CD4-positive, alpha-beta T cell treated with Interleukin-12 subunit alpha and Interleukin-12 subunit beta, for 1 hour (primary cell): ENCODE data around the gene USP40.

Source experiments
- DNase-seq: peaks from one replicate; pipeline ENCODE4 v3.0.0-alpha.2; 2020

Gene USP40

DNA sequence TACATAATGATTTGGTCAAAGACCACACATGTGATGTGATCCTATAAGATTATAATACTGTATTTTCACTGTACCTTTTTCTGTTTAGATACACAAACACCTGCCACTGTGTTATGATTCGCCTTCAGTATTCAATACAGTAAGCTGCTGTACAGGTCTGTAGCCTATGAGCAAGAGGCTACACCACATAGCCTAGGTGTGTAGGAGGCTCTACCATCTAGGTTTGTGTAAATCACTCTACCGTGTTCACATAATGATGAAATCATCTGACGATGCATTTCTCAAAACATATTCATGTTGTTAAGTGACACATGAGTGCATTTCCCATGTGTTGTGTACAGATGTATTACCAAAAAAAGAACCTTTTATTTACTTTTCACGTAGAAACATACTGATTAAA is 74.5 kb downstream of the USP40 start:
- no peak for DNase-seq

DNA sequence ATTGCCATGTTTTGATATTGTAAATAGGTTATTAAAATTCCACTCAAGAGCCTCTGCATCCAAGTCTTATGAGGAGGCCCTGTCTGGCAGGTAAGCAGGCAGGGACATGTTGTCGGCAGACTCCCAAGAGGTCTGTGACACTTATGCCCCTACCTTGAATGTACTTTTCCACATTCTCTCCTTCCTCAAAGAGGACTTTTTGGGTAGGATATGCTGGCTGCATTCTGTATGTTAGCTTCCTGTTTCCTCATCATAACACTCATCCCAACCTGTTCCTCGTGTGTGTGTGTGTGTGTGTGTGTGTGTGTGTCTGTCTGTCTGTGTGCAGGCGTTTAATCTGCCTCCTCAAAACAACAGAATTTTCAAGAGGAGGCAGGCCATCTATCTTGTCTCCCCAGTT is 75.3 kb downstream of the USP40 start:
- no peak for DNase-seq

DNA sequence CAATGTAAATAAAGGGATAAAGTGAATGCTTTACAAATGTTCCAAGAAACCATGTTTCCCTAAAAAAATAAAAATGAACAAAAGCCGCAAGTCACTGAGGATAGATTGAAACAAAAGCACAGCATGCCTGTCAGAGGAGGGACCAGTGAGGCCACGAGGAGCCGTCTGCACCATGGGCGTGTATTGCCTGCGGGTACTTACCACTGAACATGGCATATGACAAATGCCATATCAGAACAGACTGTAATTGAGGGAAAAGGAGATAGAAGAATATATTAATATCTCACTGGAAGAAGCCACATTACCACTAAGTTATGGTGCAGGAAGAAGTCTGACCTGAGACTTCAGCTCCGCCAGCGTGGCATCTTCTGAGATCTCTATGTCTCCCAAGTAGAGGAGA is 75.8 kb downstream of the USP40 start:
- no peak for DNase-seq

DNA sequence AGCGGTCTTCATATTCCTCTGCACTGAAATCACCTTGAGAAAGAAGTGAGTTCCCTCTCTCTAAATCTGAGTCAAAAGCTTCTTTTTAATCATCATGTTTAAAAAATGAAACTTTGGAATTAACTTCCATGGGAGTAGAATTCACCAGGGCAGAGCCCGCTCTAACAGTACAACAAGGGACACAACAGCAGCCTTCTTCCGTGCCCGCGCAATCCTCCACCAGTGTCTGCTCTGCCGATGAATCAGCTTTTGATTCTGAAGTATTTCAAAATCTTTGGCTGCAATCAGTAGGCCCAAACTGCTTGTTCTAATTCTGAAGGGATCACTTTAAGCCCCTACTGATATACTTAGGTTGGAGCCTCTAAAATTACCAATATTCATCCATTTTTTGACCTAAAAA is 76.9 kb downstream of the USP40 start:
- DNase-seq: no peak

DNA sequence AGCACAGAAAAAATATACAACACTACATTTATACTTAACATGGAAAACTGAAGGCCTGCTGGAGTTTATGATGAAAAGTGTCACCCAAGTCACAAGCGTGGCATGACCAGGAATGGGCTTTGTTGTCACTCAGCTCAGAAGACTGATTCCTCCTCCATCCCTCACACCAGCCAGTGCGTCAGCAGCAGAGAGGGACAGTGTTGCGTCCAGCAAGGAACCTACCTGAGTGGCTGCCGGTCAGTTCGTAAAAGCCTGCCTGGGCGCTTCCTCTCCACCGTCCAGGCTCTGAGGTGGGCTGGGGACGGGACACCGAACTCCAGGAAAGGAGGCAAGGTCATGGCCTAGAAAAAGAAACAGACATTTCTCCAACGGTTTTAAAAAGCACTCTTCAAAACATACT is 77.4 kb downstream of the USP40 start:
- DNase-seq: no peak

DNA sequence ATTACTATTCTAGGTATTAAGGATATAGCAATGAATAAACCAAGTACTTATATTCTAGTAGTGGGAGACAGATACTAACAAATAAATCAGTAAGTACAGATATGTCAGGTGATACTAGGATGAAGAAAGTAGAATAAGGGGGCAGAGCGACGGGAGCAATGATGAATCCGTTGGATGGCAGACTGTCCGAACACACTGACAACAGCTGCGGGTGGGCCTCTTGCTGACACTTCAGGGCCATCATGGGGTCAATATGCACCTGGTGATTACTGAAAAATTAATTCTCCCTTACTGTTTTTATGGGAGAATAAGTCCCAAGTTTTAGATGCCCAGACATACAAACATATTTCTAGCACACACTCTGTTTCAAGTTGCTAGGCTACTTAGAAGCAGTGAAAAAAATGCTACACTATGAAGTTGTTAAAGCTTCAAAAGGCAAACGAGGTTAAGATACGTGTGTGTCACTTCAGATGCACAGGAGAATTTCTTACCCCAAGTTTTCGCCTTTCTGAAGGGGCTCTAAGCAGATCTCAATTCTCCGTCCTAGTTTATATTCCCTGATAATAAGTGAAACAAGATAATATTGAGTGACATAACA is 78.7 kb downstream of the USP40 start:
- no peak for DNase-seq

DNA sequence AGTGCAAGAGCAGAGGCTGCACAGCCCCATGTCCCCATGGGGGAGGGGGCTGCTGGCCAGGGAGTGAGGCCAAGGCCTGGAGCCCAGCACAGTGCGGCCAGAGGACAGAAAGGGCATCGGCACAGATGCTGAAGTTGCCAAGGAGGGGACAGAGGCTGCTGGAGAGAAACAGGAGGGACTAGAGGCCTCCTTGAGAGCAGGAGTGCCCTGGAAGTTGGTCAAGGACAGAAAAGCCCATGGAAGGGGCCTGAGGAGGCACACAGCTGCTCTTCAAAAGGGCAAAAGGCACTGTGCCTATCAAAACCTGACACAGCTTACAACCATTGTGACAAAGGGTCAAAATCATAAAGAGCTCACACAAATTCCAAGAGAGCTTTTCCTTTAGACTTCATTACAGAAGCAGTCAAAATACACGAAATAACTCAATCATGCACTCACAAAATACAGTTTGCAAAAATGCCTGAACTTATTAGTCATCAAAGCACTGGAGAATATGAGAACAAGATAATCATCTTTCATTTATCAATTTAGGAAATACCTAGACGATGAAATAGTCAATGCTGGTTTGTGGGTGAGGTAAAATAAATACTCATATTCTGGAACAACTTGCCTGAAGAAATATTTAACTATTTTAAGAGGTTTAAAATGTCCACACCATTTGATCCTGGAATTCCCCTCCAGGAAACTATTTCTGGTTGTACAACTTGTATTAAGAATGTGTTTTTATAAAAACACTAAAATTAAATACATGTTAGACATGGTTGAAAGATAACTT is 79.6 kb downstream of the USP40 start:
- no peak for DNase-seq

DNA sequence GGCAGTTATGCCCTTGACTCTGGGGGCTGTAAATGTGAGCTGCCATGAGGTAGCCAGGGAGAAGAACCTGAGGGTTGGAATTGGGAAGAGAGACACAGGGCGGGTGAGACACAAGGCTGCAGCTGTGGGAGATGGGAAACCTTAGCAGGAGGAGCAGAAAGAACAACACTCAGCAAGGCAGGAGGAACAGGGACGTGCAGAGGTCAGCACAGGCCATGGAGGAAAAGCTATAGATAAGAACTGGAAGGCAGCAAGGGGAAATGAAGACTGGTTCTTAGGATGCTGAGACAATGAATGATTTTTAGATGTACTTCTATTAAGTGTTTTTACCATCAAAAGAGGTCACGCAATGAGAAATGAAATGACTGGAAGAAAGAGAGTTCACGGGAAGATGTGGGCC is 80.2 kb downstream of the USP40 start:
- no peak for DNase-seq

DNA sequence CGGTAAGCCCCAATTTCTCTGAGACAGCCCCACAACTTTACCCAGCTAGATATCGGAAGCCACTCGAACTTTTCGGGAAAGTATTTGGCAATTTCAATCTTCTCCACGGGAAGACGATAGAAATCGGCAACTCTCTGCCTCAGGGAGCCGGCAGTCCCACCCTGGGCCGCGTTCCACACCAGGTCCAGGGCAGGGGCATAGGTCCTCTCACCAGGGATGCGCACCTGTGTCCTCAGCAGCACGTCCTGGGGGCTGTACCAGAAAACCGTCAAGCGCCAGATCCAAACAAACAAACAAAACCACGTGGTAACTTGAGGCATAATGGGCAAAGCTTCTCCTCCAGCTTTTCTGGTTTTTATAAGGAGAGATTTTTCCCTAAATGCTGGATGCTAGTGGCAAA is 80.9 kb downstream of the USP40 start:
- DNase-seq: no peak

DNA sequence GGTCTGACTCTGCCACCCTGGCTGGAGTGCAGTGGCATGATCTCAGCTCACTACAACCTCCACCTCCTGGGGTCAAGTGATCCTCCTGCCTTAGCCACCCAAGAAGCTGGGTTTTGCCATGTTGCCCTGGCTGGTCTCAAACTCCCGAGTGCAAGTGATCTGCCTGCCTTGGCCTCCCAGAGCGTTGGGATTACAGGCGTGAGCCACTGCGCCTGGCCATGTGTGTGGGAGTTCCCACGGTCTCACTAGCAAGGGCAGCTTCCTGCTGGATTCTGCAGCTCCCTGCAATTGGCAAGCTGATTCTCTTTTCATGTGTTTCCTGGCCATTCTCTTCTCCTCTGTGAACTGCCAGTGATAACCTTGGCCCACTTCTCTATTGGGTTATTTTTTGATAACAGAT is 84.0 kb downstream of the USP40 start:
- no peak for DNase-seq

DNA sequence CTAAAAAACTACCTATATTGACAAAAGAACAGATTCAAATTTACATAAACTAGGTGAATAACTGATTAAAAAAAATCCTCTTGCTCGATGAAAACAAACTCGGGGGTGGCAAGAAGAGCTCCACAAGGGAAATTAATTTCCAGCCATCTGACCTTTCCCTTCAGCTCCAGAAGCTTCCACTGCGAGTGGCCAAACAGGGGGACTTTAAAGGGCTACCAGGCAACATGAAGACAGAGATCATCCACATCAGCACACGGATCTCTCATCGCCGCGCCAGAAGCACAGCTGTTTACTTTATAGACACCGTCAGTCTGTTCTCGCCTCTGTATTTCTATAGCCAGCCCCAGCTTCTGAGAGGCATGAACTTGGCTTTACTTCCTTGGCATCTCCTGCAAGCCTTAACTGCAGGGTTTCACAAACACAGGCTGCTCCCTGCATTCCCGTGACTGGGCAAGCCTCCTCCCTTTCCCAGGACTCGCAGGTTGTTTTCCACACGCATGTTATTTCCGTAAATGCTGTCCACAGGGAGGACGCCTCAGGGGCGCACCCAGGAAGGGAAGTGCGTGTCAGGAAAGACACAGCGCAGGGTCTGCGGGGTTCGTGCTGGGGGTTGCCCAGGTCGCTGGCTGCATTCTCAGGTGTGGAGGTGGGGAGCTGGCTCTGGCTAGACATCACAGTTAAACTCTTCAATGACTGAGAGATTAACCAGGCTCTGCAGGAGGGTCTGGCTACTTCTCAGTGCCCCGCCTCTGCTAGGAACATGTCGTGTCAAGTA is 85.0 kb downstream of the USP40 start:
- no peak for DNase-seq

DNA sequence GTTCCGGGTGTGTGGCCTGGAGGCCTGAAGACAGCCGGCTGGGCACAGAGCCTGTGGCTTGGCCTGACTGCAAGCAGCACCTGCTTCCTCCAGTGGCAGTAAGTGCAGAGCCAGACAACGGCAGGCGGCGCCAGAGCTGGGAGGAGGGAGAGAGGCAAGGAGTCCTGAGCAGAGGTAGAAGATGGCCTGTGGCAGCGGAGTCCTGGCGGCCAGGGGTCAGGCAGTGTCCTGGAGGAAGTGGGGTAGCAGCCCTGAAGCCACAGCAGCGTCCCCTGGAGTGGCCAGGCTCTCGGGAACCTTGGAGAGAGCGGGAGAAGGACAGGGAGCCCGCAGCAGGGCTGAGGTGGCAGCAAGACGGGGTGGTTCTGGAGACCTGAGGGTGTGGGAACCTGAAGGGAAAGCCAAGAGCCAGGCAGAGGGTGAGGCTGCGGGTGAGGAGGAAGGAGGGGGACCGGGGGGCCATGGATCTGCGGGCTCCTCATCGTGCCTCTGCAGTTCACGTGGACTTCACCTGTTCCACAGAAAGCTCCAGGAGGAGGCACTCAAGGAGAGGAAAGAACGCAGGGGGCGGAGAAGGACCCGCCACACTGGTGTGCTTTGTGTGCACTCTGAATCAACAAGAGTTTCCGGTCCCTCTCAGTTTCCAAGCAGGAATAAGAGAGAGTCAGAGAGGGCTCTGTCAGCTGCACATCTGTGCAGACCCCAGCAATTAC is 85.9 kb downstream of the USP40 start:
- no peak for DNase-seq

DNA sequence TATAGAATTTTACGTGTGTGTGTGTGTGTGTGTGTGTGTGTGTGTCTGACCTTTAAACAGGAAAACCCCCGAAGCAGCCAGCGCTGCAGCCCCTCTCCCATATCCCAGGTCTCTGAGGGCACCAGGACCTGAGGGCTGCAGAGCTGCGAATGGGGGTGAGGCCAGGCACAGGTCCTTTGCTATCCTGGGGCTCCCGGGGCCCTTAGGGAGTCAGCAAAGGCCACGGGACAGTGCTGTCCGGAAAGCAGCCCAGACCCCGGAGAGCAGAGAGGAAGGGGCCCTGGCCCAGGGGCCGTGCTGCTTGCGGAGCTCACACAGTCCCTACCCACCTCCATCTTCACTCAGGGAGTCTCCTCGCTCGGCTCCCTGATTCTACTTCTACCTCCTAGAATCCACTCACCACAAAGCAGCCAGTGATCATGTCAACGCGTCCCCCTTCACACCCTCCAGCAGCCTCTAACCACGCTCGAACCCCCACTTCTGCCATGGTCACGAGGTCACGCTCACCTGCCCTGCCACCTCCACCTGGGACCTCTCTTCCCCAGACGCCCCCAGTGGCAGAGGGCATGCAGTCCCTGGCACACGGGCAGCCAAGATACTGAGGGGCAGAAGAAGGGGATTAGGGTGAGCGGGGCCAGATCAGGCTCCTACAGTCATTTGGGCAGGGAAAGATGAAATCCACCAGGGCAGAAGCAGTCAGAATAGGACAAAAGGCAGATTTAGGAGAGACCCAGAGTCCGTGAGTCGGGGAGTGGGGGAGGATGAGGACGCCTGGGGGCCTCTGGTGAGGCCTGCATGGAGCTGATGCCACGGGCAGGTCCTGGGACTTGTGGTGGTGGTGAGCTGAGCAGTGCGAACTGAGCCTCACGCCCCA is 86.7 kb downstream of the USP40 start:
- no peak for DNase-seq

DNA sequence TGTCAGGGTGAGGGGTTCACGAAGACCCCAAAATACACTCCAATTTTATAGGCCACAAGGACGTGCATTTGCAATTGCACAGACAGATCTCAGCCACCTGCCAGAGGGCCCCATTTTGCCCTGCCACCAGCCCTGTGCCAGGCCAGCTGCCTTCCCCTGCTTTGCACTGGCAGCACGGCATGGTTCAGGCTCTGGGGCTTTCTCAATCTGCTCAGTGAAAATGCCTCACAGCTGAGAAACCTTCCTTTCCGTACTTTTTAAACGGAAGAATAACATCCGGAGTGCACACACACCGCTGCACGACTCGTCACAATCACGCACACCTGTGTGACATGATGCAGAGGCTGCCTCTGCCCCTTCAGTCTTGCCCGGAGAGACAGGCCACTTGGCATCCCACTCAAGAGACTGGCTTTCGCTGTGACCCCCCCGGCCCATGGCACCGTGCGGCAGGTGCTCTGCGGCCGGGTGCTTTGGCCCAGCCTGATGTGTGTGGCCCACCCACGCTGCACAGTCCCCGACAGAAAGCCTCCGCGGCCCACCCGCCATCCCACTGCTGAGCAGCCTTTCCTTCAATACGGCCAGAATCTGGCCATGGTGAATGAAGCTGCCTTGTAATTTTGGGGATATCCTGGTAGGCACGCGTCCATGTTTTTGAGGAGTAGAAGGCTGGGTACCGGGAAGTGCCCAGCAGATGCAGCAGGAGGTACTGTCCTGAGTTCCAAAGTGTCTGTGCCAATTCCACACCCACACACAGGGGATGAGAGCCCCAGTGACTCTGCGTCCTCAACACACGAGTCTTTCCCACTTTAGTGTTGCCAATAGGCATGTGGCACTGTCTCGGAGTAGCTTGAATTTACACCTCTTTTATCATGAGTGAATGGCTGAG is 88.8 kb downstream of the USP40 start:
- DNase-seq: no peak

DNA sequence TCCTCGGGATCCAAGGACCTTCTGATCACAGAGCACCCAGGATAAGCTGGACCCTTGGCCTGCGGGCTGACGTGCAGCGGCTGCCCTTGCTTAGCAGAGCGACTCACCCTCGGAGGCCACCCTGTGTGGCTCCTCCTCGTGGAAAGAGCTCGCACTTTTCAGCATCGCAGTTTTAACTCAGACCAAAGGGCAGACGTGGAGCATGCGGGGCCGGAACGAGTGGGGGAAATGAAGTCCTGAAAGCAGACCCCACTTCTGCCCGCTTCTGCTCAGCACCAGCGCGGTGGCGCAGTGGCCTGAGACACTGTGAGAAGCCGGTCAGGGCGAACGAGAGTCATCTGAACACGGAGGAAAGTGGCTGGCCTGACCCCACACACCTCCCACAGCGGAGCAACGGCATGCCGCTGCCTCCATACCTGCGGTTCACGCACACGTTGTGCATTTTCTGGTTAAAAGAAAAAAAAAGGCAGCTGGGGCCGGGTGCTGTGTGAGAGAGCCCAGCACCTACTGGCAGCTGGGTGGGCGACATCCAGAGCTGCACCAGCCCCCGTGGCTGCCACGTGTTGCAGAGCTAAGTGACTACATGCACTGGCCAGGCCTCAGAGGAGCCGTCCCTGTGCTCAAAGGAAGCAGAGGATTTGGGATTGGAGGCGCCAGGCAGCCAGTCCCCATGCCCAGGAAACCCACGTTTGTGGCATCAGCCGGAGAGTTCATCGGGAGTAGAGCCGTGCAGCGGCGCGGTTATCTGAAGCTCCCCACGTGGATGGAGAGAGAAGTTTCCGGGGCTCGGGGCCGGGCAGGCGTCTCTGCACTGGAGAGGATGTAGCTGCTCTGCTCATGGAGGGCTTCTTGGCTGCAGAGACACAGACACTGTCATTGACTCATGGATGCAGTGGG is 89.7 kb downstream of the USP40 start:
- DNase-seq: no peak

DNA sequence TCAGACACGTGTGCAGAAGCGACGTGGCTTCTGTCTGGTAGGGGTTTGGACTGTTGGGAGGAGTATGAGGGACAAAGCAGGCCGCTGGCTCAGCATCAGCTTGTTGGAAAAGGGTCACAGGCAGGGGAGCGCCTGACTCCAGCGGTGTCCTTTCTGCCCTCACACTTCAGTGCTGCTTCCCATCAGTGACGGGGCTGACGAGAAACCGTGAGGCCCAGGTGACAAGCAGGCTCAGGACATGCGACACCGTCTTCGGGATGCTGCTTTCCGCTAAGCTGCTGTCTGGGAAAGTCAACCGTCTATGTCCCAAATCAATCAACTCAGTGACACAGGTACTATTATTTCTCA is 90.5 kb downstream of the USP40 start:
- DNase-seq: no peak

DNA sequence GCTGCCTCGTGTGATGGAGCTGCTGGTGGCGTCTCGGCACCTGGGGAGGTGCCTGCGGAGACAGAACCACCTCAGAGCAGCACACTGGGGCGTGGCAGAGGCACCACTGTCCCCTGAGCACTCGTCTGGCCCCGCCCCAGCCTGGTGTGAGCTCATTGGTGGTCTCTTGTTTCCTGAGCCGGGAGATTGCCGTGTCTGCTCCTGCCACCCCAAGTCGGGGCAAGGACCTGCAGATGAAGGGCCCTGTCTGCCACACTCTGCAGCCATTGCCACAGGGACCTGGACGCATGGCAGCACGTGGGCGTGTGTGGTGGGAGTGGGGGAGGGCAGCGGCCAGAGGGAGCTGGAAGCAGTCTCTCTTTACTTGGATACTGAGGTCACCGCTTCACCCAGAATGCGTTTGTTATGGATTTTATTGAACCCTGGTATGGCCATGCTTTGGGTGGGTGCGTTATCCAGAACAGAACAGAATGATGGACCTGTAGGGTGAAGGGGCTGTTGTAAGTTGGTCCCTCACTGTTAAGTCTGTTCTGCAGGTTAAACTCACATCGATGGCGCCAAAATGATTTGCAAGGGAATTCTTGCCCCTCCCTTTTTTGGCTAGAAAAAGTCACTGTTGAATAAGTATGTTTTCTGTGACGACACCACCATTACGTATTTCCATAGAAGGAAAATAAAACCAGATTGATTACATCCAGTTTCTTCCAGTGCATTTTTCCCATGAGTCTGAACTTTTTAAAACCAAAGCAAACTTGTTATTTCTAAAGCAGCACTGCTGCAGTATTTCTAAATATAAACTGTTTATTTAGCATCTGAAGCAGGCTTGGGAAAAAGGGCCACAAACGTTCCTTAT is 92.0 kb downstream of the USP40 start:
- no peak for DNase-seq

DNA sequence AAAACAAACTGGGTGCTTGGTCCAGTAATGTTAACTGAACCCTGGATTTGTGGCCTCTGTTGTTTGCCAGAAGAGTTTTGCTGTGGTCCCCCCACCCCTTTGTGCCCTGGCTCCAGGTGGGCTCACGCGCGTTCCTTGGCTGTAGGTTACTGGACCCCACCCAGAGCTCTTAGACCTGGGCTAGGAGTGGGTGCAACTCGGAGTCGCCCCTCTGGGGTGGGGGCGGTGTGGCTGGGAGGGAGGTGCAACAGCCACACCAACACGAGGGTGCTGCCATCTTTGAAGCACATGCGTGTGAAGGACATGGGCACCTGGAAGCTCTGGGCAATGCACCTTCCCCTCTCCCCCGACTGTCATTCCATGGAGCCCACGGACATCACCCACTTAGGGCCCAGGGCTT is 92.7 kb downstream of the USP40 start:
- no peak for DNase-seq

DNA sequence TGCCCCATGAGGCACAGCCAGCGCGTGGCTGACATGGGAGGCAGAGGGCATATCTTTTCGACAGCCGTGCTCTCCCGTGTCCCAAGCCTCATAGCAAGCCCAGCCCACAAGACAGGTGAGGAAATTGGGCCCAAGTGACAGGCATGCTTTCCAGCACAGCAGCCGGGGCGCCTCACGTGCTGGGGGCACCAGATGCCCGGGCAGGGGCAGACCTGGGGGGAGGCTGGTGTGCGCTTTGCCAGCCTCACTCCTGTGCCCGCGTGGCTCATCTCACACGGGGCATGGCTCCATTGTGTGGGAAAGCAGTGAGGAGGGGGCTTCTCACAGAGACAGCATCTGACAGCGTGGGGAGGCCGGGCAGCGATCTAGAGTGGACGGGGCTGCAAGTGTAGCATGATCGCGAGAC is 93.2 kb downstream of the USP40 start:
- DNase-seq: no peak
